GM19328 (cell line): ENCODE measurements around the gene SPATA3.

Experiments used
- ATAC-seq: cut with Tn5 transposase; IDR thresholded peaks from one replicate; pipeline ENCODE4 v1.9.1; 2021; ENCODE audit warnings: mild to moderate bottlenecking, moderate library complexity; ENCODE audit not compliant: unreplicated experiment

The SPATA3 gene

DNA sequence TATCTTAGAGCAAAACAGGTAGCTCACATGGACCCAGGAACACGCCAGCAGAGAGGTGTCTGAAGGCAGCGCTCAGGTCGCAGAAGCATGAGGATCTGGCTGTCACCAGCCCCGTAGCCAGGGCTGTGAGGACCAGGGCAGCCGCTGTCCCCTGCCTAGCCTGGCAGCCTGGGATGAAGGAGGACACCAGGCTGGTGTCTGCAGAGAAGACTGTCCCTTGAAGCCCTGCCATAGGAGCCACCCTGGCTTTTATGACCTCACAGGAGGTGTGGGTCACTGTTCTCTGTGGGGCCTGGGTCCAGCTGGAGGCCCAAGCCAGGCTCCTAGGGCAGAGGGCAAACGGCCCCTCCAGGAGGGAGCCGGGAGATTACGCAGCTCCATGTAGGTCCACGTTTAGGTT, at the start of gene SPATA3:
Gene SPATA3 (plus strand): TSS at position 301 of the 400 bp plus-strand sequence. CDS start 113 bp downstream, outside the sequence.
- no peak for ATAC-seq

DNA sequence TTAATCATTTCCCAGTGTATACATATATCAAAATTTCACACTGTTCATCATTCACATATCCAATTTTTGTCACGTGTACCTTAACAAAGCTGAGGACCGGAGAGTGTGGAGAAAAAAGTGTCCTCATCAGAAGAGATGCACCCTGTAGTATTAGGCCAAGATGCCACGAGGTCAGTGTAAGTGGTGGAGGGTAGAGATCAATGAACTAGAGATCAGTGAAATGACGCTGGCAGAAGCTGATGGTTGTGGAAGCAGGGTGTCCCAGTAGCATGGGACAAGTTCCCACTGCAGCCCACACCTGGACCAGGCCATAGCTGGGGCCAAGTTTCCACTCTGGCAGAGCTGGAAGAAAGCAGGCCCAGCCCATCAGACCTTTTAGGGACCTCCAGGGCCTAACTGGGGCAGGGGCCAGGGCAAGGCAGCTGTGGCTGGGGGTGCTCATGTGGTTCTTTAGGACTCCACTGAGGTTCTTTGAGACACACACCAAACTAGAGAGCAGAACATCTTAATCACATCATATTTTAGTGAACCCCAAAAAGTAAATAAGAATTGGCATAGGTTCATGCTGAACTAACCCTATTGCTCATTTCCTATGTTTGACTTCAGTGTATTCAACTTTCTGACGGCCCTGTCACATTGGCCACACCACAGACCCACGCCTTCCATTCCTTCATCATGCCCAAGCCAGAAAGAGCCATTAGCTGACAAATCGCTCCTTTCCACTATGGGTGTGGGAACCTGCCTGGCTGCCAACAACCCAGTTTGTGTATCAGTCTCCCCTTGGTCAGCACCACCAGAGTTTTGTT, 49.3 kb upstream of the SPATA3 start:
- ATAC-seq: no peak

DNA sequence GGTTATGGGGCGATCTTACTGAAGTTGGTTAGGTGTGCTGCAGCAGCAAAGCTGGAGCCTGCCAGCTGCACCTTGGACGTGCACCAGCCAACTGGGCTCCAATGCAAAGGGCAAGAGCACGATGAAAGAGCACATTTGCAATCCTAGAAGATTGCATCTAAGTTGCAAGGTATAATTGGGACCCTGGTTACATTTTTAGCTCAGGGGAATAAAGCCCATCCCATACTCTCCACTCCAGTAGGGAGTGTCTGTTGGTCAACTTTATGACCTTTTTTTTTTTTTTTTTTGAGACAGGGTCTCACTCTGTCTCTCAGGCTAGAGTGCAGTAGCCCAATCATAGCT, 48.7 kb upstream of the SPATA3 start:
- no peak for ATAC-seq

DNA sequence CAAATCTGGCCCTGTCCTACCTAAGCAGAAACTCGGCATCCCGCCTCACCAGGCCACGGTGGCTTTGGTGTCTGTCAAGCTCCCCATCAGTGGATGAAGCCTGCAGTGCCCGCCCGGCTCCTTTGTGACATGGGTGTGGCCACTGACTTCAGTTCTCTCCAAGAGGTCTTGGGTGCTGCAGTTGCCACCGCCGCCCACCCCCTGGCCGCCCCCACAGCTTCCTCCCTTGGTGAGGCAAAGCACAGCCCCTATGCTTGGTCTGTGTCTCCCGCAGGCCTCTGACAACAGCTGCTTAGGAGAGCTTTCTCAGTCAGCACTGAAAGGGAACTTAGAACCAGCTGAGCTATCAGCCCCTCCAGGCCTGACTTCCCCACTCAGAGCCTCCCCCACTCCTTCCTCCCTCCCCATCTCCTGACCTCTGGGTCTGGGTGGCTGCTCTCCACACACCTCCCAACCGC, 48.0 kb upstream of the SPATA3 start:
- ATAC-seq: peak; percentile 42

DNA sequence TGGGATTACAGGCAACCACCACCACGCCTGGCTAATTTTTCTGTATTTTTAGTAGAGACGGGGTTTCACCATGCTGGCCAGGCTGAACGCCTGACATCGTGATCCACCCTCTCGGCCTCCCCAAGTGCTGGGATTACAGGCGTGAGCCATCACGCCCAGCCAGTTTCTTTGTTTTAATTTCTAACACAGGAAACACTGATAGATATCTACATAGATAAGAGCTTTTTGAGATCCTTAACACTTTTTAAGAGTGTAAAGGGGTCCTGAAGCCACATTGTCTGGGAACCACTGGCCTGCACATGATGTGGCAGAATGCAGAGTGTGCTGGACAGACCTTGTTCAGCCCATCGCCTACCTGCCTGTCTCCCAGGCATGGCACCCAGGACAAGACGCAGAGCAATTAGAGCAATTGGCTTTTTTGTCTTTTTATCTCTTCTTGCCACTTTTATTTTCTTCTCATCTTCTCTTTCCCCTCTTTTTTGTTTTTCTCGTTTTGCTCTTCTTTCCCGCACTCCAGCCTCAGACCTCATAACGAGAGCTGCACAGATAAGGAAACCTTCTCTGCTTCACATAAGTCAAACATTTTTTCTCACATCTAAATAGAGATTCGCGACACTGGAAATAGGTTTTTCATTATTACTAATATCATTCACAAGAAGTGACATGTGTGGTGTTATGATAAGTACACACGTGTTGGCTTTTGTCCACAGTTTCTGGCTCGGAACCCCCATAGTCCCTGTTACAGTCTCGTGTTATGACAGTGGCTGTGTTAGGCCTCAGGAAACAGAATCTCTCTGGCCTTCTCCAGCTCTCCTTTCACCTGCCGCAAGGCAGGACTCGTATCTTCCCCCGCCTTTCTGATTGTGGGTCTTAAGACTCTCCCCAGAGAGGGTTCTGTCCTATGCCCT, 45.7 kb upstream of the SPATA3 start:
- peak; percentile 38 for ATAC-seq

DNA sequence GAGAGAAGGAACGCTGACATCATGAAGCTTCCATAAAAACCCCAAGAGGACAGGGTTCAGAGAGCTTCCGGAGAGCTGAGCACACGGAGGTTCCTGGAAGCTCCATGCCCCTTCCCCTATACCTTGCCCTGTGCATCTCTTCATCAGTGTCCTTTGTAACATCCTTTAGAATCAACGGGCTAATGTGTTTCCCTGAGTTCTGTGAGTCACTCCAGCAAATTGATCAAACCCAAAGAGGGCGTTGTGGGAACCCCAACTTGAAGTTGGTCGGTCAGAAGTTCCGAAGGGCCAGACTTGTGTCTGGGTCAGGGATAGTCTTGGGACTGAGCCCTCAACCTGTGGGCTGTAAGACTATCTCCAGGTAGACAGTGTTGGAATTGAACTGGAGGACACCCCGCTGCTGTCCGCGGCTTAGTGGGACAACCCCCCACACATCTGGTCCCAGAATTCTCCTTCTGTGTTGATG, 45.0 kb upstream of the SPATA3 start:
- no peak for ATAC-seq

DNA sequence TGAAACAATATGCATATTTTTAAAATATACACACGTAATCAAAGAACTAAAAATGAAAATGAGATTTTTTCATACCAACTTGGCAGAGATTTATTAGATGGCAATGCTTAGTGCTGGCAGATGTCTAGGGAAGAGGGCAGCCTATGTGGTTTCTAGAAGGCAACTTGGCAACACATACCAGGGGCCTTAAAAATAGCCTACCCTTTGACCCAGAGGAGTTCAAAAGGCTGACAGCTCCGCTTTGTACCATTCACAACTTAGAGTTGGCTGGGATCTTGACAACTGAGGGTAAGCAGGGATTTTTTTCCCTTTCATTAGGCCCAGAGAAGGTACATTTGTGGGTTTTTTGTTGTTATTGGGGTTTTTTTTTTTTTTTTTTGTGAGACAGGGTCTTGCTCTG, 44.5 kb upstream of the SPATA3 start:
- no peak for ATAC-seq

DNA sequence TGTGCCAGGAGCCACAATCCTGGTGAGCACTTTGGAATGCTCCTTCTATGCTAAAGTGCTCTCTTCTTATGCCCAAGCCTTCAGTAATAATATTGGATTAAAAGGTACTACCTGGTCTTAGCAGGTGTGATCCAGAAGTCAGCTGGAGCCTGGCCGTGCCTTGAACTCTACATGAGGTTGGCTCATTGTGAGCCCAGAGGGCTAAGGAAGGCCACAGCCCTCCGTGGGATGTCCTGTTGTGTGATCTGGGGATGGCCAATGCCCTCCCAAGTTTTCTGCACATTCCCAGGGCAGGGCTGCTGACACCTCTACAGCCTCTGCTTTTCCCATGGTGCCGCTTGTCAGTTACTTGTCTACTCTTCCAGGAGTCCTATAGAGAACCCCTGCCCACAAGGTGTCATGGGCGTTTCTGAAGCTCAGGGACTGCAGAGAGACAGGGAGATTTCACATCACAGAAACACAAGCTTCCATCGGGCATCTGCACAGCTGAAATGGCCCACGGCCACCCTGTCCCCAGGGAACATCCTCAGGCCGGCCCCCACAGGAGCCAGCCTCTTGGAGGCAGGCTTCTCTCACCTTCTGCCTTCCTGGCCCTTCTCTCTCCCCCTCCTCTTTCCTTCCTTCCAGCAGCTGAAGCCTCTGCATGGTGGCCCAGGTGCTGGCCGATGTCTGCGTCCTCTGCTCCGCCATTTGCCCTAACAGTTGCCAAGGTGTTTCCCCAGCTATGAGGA, 43.5 kb upstream of the SPATA3 start:
- ATAC-seq: no peak

DNA sequence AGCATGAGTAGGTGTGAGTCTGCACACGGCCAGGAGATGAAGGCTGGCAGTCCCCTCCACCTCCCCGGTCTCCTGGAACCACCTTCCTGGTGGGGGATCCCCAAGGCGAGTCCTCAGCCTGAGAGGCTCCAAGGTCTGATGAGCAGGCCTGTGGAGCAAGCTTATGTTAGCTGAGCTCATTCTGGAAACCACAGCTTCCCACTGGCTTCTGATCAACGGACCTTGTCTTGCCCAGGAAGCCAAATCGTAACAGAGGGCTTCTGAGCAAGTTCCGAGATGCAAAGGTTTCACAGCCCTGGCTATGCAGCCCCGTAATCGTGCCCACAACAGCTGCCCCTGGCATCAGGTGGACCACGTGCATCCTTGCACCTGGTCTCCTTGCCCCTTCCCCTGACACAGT, 42.1 kb upstream of the SPATA3 start:
- no peak for ATAC-seq

DNA sequence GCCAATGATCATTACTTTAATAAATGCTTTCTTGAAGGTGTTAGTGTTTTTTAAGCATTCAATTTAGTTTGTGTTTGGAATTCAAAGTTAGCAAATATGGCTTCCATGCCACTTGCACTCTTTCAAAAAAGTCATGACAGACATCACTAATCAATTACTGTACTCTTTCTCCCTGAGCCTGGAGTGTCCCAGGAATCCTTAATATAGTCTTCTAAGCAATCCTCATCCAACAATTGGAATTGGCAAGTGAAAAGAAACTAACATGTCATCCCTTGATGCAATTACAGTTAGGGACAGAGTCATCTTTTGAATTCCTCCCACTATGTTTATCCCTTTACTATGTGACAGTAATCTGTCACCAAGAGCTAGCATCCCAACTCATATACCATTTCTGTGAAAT, 41.2 kb upstream of the SPATA3 start:
- ATAC-seq: no peak

DNA sequence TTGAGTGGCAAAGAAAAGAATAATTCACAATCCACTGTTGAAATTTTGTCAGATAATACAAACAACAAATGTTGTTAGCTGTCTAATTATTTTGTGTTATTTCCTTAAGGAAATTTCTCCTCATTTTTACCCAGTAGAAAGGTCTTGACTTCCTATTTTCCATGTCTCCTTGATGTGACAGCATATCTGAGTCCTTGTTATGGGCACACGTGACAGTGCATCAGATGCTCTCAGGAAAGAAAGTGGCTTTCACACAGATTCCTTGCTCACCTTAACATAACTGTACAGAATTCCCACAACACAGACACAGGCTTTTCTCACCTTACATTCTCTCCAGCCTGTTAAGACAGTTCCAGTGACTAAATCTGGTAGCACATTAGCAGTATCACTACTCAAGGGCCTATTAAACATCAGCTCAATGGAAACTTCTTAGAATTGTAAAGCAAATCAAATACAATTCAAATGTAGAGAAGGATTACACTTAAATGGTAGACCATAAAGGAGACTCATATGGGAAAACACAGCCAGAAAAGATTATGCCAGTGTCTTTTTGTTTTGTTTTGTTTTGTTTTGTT, 40.7 kb upstream of the SPATA3 start:
- no peak for ATAC-seq

DNA sequence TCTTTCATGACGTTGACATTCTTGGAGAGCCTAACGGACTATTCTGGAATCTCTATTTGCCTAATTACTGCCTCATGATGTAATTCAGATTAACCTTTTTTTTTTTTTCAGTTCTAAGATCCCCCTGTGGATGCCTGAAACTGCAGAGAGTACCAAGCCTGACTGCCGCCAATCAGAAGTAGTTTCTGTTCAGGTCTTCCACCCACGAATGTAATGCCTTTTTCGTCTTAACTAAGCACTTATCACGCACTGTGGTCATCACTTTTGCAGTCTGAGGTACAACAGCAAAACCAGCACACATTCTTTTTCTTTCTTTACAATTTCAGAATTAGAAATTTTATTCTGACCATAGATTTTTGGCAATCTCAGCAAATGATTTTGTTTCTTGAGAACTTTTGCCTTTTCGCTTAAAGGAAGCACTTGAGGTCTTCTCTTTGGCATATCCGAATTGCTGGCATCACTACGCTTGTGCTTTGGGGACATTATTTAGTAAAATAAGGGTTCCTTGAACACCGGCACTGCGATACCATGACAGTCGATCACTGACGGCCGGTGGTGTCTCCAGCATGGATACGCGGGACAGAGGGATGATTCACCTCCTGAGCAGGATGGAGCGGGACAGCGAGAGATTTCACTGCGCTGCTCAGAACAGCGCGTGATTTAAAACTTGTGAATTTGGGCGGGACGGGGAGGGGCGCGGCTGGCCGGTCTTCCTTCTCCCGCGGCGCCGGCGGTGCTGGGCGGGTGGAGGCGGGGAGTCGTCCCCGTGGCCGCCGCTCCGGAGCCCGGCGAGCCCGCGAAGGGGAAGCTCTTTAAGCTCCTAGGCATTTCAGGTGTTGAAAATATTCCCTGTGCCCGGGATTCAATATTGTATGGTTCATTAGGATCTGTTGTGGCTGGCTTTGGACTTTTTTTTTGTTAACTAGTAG, 38.8 kb upstream of the SPATA3 start:
- ATAC-seq: peak; percentile 59

DNA sequence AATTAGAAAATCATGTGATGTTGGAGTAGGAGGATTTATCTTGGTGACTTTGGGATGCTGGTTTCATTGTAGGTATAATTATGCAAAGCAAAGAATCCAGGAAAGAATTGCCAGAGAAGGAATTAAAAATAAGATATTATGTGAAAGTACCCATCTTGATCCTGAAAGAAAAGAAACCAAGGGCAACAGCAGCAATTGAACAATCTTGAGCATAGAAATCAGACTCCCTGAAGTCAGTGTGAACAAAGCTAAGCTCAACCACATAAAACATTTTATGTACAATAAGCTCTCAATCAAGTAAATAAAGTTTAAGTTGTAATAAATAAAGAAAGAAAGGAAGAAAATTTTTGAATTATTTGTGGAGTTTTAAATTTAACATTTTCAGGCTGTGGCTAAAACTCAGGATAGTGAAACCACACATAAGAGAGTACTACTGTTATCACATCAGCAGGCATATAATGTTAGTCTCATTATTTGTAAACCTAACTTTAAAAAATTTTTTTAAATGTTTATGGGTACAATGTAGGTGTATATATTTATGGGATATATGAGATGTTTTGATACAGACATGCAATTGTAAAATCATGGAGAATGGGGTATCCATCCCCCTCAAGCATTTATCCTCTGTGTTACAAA, 38.0 kb upstream of the SPATA3 start:
- ATAC-seq: no peak

DNA sequence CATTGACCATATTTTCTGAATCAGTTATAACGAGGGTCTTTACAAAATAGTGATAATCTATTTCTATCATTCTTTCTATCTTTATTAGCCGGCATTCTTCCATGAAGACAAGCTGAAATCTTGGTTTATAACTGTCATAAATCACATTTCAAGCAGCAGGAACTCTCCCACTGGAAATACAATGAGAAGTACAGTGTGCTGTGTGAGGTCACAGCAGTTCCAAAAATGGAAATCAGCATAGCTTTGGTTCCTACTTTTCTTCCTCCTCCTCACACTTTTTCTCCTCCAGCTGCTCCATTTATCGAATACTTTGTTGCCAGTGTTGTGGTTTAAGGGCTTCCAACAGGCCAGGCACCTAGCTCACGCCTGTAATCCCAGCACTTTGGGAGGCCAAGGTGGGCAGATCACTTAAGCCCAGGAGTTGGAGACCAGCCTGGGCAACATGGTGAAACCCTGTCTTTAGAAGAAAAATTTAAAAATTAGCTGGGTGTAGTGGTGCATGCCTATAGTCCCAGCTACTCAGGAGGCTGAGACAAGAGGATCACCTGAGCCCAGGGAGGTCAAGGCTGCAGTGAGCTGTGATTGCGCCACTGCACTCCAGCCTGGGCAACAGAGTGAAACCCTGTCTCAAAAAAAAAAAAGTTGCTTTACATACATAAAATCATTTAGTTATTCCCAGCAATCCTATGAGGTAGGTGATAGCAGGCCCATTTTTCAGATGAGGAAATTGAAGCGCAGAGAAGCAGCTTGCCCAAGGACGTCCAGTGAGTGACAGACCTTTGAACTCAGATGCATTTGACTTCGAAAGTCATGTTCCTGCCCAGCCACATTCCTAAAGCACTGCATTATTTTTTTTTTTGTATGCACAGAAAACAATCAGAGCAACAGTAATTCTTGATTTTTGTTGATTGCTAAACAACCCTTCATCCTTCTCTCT, 36.8 kb upstream of the SPATA3 start:
- ATAC-seq: no peak

DNA sequence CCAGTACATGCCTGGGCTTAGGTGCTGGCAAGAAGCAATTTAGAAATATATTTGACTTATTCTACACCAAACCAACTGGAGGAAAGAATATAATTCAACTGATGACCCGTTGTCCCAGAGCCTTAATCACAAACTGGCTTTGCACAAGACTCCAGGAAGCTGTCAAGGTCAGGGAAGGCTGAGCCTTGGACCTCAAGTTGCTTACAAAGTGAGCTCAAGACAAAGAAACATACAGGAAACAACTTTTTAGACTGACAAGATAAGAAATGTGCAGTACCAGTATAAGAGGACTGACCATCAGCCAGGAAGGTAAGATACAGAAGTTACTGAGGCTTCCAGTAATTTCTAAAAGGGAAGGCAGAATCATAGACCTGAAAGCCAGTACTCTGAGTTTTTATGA, 35.9 kb upstream of the SPATA3 start:
- no peak for ATAC-seq

DNA sequence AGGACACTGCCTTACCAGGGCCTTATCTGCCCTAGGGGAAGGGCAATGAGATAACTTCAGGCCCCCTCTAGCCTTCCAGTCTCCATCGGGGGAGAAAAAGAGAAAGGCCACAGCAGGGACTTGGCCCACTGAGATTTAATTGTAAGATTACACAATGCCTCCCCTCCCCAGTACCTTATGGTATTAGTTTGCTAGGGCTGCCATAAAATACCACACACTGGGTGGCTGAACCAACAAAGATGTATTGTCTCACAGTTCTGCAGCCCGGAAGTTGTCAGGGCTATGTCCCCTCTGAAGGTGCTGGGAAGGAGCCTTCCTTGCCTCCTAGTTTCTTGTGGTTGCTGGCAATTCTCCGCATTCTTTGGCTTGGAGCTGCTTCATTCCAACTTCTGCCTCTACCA, 34.8 kb upstream of the SPATA3 start:
- ATAC-seq: no peak

DNA sequence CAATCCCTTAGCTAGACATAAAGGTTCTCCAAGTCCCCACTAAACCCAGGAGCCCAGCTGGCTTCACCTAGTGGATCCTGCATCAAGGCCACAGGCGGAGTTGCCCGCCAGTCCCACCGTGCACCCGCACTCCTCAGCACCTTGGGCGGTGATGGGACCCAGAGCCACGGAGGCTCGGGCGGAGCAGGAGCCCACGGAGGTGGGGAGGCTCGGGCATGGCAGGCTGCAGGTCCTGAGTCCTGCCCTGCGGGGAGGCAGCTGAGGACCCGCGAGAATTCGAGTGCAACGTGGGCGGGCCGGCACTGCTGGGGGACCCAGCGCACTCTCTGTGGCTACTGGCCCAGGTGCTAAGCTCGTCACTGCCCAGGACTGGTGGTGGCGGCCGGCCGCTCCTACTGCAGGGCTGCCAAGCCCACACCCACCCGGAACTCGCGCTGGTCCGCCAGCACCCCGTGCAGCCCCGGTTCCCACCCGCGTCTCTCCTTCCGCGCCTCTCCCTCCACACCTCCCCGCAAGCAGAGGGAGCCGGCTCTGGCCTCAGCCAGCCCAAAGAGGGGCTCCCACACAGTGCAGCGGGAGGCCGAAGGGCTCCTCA, 31.7 kb upstream of the SPATA3 start:
- ATAC-seq: no peak

DNA sequence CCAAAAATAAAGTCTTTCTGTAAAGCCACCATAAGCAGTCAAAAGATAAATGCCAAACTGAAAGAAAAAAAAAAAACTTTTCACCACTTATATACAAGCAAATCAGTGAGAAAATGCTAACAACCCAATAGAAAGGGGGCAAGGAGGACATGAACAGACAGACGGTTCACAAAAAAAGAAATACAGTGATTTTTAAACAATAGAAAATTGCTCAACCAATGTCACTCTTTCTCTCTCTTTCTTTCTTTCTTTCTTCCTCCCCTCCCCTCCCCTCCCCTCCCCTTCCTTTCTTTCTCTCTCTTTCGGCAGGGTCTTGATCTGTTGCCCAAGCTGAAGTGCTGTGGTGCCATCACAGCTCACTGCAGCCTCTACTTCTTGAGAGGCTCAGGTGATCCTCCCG, 28.8 kb upstream of the SPATA3 start:
- ATAC-seq: no peak
